K562 (cell line): ENCODE measurements around the gene PTPRO.

Experiments
- CTCF ChIP-seq, 3 experiments: IDR thresholded peaks in 2 of 3; conservative IDR thresholded peaks in 1 of 3; 2 replicates each; pipeline ENCODE4 v1.5.1; 2011 to 2012; ENCODE audit warnings: low read length in 3 of 3, mild to moderate bottlenecking in 3 of 3, control low read depth in 2 of 3, improper control_type of control experiment in 1 of 3, inconsistent platforms in 1 of 3, low read depth in 1 of 3, mixed read lengths in 1 of 3, moderate library complexity in 1 of 3; ENCODE audit not compliant: insufficient read depth in 2 of 3
- FOXM1 ChIP-seq, 2 experiments: fragments of 450-650 bp in 1 of 2; sonication (generic) in 1 of 2; formaldehyde crosslinking in 1 of 2; IDR thresholded peaks; 2 replicates each; pipeline versions ENCODE4 v1.6.1 to v1.9.0; 2017 to 2022; ENCODE audit warnings: low read depth in 2 of 2, mild to moderate bottlenecking in 2 of 2, missing genetic modification reagents in 1 of 2, moderate library complexity in 1 of 2
- GMEB1 ChIP-seq: fragments of 250-450 bp; sonication (Bioruptor Pico); IDR thresholded peaks from 2 replicates; pipeline ENCODE4 v1.4.0; 2020; ENCODE audit warnings: mild to moderate bottlenecking
- HCFC1 ChIP-seq: IDR thresholded peaks from 2 replicates; pipeline ENCODE4 v1.6.1; 2012; ENCODE audit warnings: low read depth, low read length, improper control_type of control experiment
- JUND ChIP-seq, 2 experiments: IDR thresholded peaks; 2 replicates in 1 of 2; 3 replicates in 1 of 2; pipeline ENCODE4 v1.6.1; 2011; ENCODE audit warnings: borderline replicate concordance in 2 of 2, low read depth in 2 of 2, low read length in 2 of 2, improper control_type of control experiment in 1 of 2, missing biosample characterization in 1 of 2, missing genetic modification characterization in 1 of 2, missing genetic modification reagents in 1 of 2
- POLR2A ChIP-seq: fragments of 450-650 bp; conservative IDR thresholded peaks from 2 replicates; pipeline ENCODE4 v1.6.1; 2016
- RFX5 ChIP-seq: IDR thresholded peaks from 2 replicates; pipeline ENCODE4 v1.6.1; 2011; ENCODE audit warnings: low read depth, mild to moderate bottlenecking, improper control_type of control experiment, low read length
- SMC3 ChIP-seq: conservative IDR thresholded peaks from 2 replicates; pipeline ENCODE4 v1.6.1; 2011; ENCODE audit warnings: low read depth, low read length, improper control_type of control experiment; ENCODE audit not compliant: insufficient read depth
- TARDBP ChIP-seq: fragments of 450-650 bp; IDR thresholded peaks from 2 replicates; pipeline ENCODE4 v1.6.1; 2016
- ZNF197 ChIP-seq: fragments of 200-800 bp; sonication (Bioruptor generic); IDR thresholded peaks from 2 replicates; pipeline ENCODE4 v1.6.1; 2016; ENCODE audit warnings: low read depth, missing genetic modification characterization, missing compliant biosample characterization
- ZNF274 ChIP-seq: IDR thresholded peaks from 2 replicates; pipeline ENCODE4 v1.6.1; 2011; ENCODE audit warnings: low read depth, mild to moderate bottlenecking, low read length, moderate library complexity, borderline replicate concordance
- ZNF707 ChIP-seq: fragments of 250-450 bp; sonication (Bioruptor Pico); conservative IDR thresholded peaks from 2 replicates; pipeline ENCODE4 v1.8.0; 2022; ENCODE audit warnings: inconsistent platforms, mild to moderate bottlenecking, moderate library complexity

- TF ChIP-seq CTCF (IDR thresholded peaks at IDR 0.05 in 2 of 3, conservative IDR thresholded peaks at IDR 0.05 in 1 of 3; ENCODE audit: insufficient read depth in 2 of 3, low read depth in 1 of 3, low read length in 3 of 3) (no peak), RFX5 (no peak), POLR2A (no peak), HCFC1 (no peak), TARDBP (no peak), ZNF707 (no peak), ZNF274 (no peak), JUND (IDR thresholded peaks at IDR 0.05; ENCODE audit: borderline replicate concordance, low read depth, low read length) (no peak), JUND (tag; IDR thresholded peaks at IDR 0.05; ENCODE audit: borderline replicate concordance, low read depth, low read length) (no peak), GMEB1 (no peak), SMC3 (no peak), FOXM1 (IDR thresholded peaks at IDR 0.05; ENCODE audit: low read depth) (no peak), FOXM1 (CRISPR knock-in tag; IDR thresholded peaks at IDR 0.05; ENCODE audit: low read depth) (no peak), ZNF197 (CRISPR knock-in tag) (no peak)
Observed at GRCh38 chr12:15356951-15357364, 34.6 kb downstream of the PTPRO start.
